GM12865 (cell line): Measurements from ENCODE around the gene STK36.

Experiments
- DNase-seq: peaks from one replicate; pipeline ENCODE4 v3.0.0; 2010; ENCODE audit warnings: low read depth
- H3K4me3 ChIP-seq: 2 replicates; pipeline ENCODE4 v1.5.1; 2011; ENCODE audit warnings: mild to moderate bottlenecking, low read depth, low read length, control low read depth
- CTCF ChIP-seq: IDR thresholded peaks from 2 replicates; pipeline ENCODE4 v1.5.1; 2011; ENCODE audit warnings: low read length, control low read depth, low read depth, inconsistent platforms; ENCODE audit not compliant: insufficient read depth; ENCODE audit errors: missing control alignments

The STK36 gene

GRCh38 chr2:218732052-218732760 lies 60.3 kb downstream of the STK36 start:
- TF ChIP-seq CTCF, result no peak
- no peak overlapping the region for H3K4me3 ChIP-seq
- DNase-seq, result no peak

GRCh38 chr2:218732761-218733158 lies 60.9 kb downstream of the STK36 start:
- TF ChIP-seq CTCF, result no peak
- no peak overlapping the region for H3K4me3 ChIP-seq
- DNase-seq, result no peak

- TF ChIP-seq CTCF, result no peak
- DNase-seq, result peak; percentile 72
- no peak overlapping the region for H3K4me3 ChIP-seq
These were observed 61.5 kb downstream of the STK36 start for GRCh38 chr2:218733171-218734021.

GRCh38 chr2:218734190-218734975 lies 62.5 kb downstream of the STK36 start:
- no peak for TF ChIP-seq CTCF

GRCh38 chr2:218736531-218736930 lies 64.6 kb downstream of the STK36 start:
- no peak for DNase-seq
- TF ChIP-seq CTCF, result no peak
- no peak overlapping the region for H3K4me3 ChIP-seq

More at GRCh38 chr2:218734190-218734975, 62.5 kb downstream of the STK36 start:
- no peak for DNase-seq
- no peak overlapping the region for H3K4me3 ChIP-seq

- no peak for TF ChIP-seq CTCF
- H3K4me3 ChIP-seq, result no peak overlapping the region
- DNase-seq, result peak; percentile 54
These were observed 71.2 kb downstream of the STK36 start for GRCh38 chr2:218743068-218743467.
